Endothelial cell of umbilical vein (primary cell): ENCODE results near the gene TNS4. TPM values are rescaled to one million over a fixed set of nuclear protein-coding genes. Genes with fewer than 3 reads are reported as not detected.

Source experiments
- BruUV-seq: library from RNA; stranded (reverse); fragments of 400-500 nt; replicated peaks from 2 replicates; lab custom pipeline; 2021; lab: Mats Ljungman, UMichigan
- CTCF ChIA-PET: fragments of 300-600, 350-600 bp; sonication (Branson Sonifier 250); formaldehyde crosslinking; loops from one replicate; lab custom pipeline; 2021; ENCODE audit warnings: antibody characterized with exemption, inconsistent platforms; lab: Charles Lee
- POLR2A ChIA-PET: fragments of 300-600, 350-600 bp; sonication (Branson Sonifier 250); formaldehyde crosslinking; loops from one replicate; lab custom pipeline; 2021; ENCODE audit warnings: antibody characterized with exemption, inconsistent platforms; lab: Charles Lee
- DNase-seq: peaks from one replicate; pipeline ENCODE4 v3.0.0-alpha.2; 2011; ENCODE audit warnings: low read depth, low spot score
- FAIRE-seq: peaks from 2 replicates; lab custom pipeline; 2011; peaks lifted over from hg19 to GRCh38; lab: Jason Lieb, UNC
- H2AFZ ChIP-seq: 2 replicates; pipeline ENCODE4 v1.6.0; 2012; ENCODE audit warnings: low read depth, low read length, control low read depth, inconsistent platforms
- H3K27ac ChIP-seq: 2 replicates; pipeline ENCODE4 v1.5.1; 2011; ENCODE audit warnings: low read depth, mild to moderate bottlenecking, control low read depth, low read length, moderate library complexity; ENCODE audit not compliant: insufficient read depth
- H3K27me3 ChIP-seq, 2 experiments: 2 replicates each; pipeline versions ENCODE4 v1.6.0 to v1.6.1; 2011; ENCODE audit warnings: low read length in 2 of 2, mixed read lengths in 1 of 2; ENCODE audit not compliant: control insufficient read depth in 2 of 2, insufficient read depth in 2 of 2
- H3K36me3 ChIP-seq, 2 experiments: 2 replicates in 1 of 2; 3 replicates in 1 of 2; pipeline ENCODE4 v1.5.1; 2011; ENCODE audit warnings: low read length in 2 of 2, mild to moderate bottlenecking in 1 of 2, moderate library complexity in 1 of 2; ENCODE audit not compliant: control insufficient read depth in 2 of 2, insufficient read depth in 2 of 2; ENCODE audit errors: extremely low read depth in 1 of 2
- H3K4me1 ChIP-seq: 3 replicates; pipeline ENCODE4 v1.5.1; 2011; ENCODE audit warnings: mild to moderate bottlenecking, low read length; ENCODE audit not compliant: control insufficient read depth, insufficient read depth; ENCODE audit errors: extremely low read depth
- H3K4me2 ChIP-seq: 2 replicates; pipeline ENCODE4 v1.6.1; 2011; ENCODE audit warnings: low read length, control low read depth, mixed read lengths; ENCODE audit not compliant: insufficient read depth
- H3K4me3 ChIP-seq, 3 experiments: fragments of 200-600 bp in 1 of 3; sonication (generic), shearing (Covaris generic) in 1 of 3; replicated peaks in 1 of 3; 2 replicates each; pipeline ENCODE4 v1.5.1; 2011 to 2016; ENCODE audit warnings: control low read depth in 3 of 3, low read length in 3 of 3, mild to moderate bottlenecking in 2 of 3, inconsistent platforms in 1 of 3, low read depth in 1 of 3, moderate library complexity in 1 of 3; ENCODE audit not compliant: insufficient read depth in 1 of 3
- H3K79me2 ChIP-seq: 2 replicates; pipeline ENCODE4 v1.6.0; 2012; ENCODE audit warnings: low read length, inconsistent platforms; ENCODE audit not compliant: control insufficient read depth, insufficient read depth
- H3K9ac ChIP-seq: replicated peaks from 2 replicates; pipeline ENCODE3; 2011; ENCODE audit warnings: low read length, control low read depth; ENCODE audit not compliant: insufficient read depth; ENCODE audit errors: extremely low read depth
- H3K9me1 ChIP-seq: replicated peaks from 3 replicates; pipeline ENCODE4 v1.6.0; 2011; ENCODE audit warnings: mild to moderate bottlenecking, low read length; ENCODE audit not compliant: control insufficient read depth, insufficient read depth; ENCODE audit errors: extremely low read depth
- H3K9me3 ChIP-seq: replicated peaks from 2 replicates; pipeline ENCODE4 v1.5.1; 2012; ENCODE audit warnings: low read length, inconsistent platforms; ENCODE audit not compliant: control insufficient read depth, insufficient read depth
- H4K20me1 ChIP-seq: replicated peaks from 2 replicates; pipeline ENCODE3; 2011; ENCODE audit warnings: mild to moderate bottlenecking, low read length; ENCODE audit not compliant: control insufficient read depth, insufficient read depth; ENCODE audit errors: extremely low read depth
- CTCF ChIP-seq, 2 donors: IDR thresholded peaks; 1 replicate in 1 of 2; 2 replicates in 1 of 2; pipeline ENCODE4 v1.5.1; 2011; ENCODE audit warnings: low read length in 2 of 2, mild to moderate bottlenecking in 2 of 2, moderate library complexity in 2 of 2, control low read depth in 1 of 2, inconsistent platforms in 1 of 2, low read depth in 1 of 2; ENCODE audit not compliant: insufficient read depth in 1 of 2; ENCODE audit errors: extremely low read depth in 1 of 2
- EZH2 ChIP-seq: IDR thresholded peaks from 2 replicates; pipeline ENCODE4 v1.6.1; 2012; ENCODE audit warnings: borderline replicate concordance, low read depth, mild to moderate bottlenecking, moderate library complexity, low read length, inconsistent platforms; ENCODE audit not compliant: severe bottlenecking
- FOS ChIP-seq: IDR thresholded peaks from 2 replicates; pipeline ENCODE4 v1.6.1; 2011; ENCODE audit warnings: mild to moderate bottlenecking, low read length, moderate library complexity, borderline replicate concordance; ENCODE audit not compliant: insufficient read depth
- GATA2 ChIP-seq: IDR thresholded peaks from 2 replicates; pipeline ENCODE4 v1.7.0; 2011; ENCODE audit warnings: low read depth, mild to moderate bottlenecking, moderate library complexity, mixed read lengths, low read length; ENCODE audit not compliant: insufficient read length, insufficient read depth
- JUN ChIP-seq: IDR thresholded peaks from 2 replicates; pipeline ENCODE4 v1.6.1; 2011; ENCODE audit warnings: borderline replicate concordance, low read depth; ENCODE audit not compliant: insufficient read length, insufficient read depth
- MYC ChIP-seq: IDR thresholded peaks from one replicate; pipeline ENCODE4 v1.6.1; 2011; ENCODE audit warnings: mild to moderate bottlenecking, low read depth, low read length
- POLR2A ChIP-seq: IDR thresholded peaks from 2 replicates; pipeline ENCODE4 v1.6.1; 2012; ENCODE audit warnings: low read depth, mild to moderate bottlenecking, control low read depth, low read length
- POLR2AphosphoS5 ChIP-seq: IDR thresholded peaks from 2 replicates; pipeline ENCODE4 v1.6.1; 2012; ENCODE audit warnings: low read depth, mild to moderate bottlenecking, control low read depth, low read length, moderate library complexity; ENCODE audit not compliant: insufficient read depth
- dilution Hi-C: fragments of 300-500 bp; cut with MboI; formaldehyde crosslinking; loops from one replicate; pipeline ENCODE4 v1.15.0; 2019; ENCODE audit warnings: low sequenced_read_pairs; ENCODE audit not compliant: extremely low pct_ligation_motif_present
- intact Hi-C: fragments of 100-400 bp; cut with micrococcal nuclease; formaldehyde crosslinking; loops from one replicate; pipeline ENCODE4 v1.10.0; 2022
- polyA plus RNA-seq, 4 experiments: library from polyadenylated mRNA; depleted of rRNA in 3 of 4; stranded (reverse) in 3 of 4; unstranded in 1 of 4; fragments of >200 nt; gene quantifications; 2 replicates each; pipeline versions ENCODE4 v1.2.1 to v1.2.3, GENCODE V29; 2011 to 2012; ENCODE audit warnings: missing spikeins in 1 of 4
- total RNA-seq: library from RNA; stranded (reverse); gene quantifications from 2 replicates; pipeline ENCODE4 v1.2.3, GENCODE V29; 2021
- TF ChIP-seq, protein P1 (sequence below): IDR thresholded peaks from 2 replicates; pipeline ENCODE4 v1.6.1; 2011; ENCODE audit not compliant: insufficient read depth, insufficient read length

Gene TNS4
- total and polyA plus RNA-seq, 2 donors (not counting 3 experiments of a cell fraction or from before 2014, with no cell fraction given), result not detected

GRCh38 chr17:40457369-40457768 lies 44.1 kb downstream of the TNS4 start:
- Histone ChIP-seq H3K36me3 (peaks cover 25 to 62% of the 10 kb centered on the region in 2 experiments), H3K79me2 (peaks cover under 1% of the 10 kb centered on the region), H2AFZ (no peak overlapping the region), H3K4me2 (no peak overlapping the region), H3K27me3 (no peaks in the 10 kb centered on the region), H3K4me3 (no peak overlapping the region), H3K27ac (no peak overlapping the region), H4K20me1 (no peaks in the 10 kb centered on the region), H3K9ac (no peak overlapping the region), H3K9me1 (no peaks in the 10 kb centered on the region), H3K9me3 (no peaks in the 10 kb centered on the region), H3K4me1 (no peaks in the 10 kb centered on the region)
- ChIA-PET POLR2A (interaction anchor here (0.9 kb wide), 1 partner anchor 76 kb away, joined by 4 read pairs; no protein-coding TSS in a partner anchor), CTCF (interaction anchor here (2.8 to 3.0 kb wide), 2 partner anchors 13 to 19 kb away, joined by 12 to 19 read pairs; partner anchors contain the start of gene IGFBP4)
- DNase-seq, result no peak
- BruUV-seq, result no TSS peak
- dilution Hi-C loops, result no loop called here
- no peak for FAIRE-seq
- intact Hi-C loops, result no loop called here
- TF ChIP-seq MYC (no peak), POLR2A (no peak), JUN (no peak), EZH2 (no peak), FOS (no peak), CTCF (IDR thresholded peaks at IDR 0.05; ENCODE audit: extremely low read depth in 1 of 2, insufficient read depth in 1 of 2, low read depth in 1 of 2, low read length in 2 of 2) (no peak), GATA2 (no peak), POLR2AphosphoS5 (no peak)
- TF ChIP-seq, protein P1, sequence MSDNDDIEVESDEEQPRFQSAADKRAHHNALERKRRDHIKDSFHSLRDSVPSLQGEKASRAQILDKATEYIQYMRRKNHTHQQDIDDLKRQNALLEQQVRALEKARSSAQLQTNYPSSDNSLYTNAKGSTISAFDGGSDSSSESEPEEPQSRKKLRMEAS, result no peak
